HG03039 (cell line): ENCODE results near the gene NCKAP5L.

Experiments
- ATAC-seq: cut with Tn5 transposase; IDR thresholded peaks from one replicate; pipeline ENCODE4 v1.9.1; 2021; ENCODE audit warnings: mild to moderate bottlenecking, moderate library complexity; ENCODE audit not compliant: unreplicated experiment

Gene NCKAP5L

GRCh38 chr12:49801141-49802063 is 26.8 kb downstream of the NCKAP5L start:
- no peak for ATAC-seq

- no peak for ATAC-seq
These were observed 27.6 kb downstream of the NCKAP5L start for GRCh38 chr12:49800421-49801140.

GRCh38 chr12:49798934-49799333 is 29.3 kb downstream of the NCKAP5L start:
- no peak for ATAC-seq

GRCh38 chr12:49798248-49798647 is 30.0 kb downstream of the NCKAP5L start:
- ATAC-seq, result no peak

GRCh38 chr12:49797449-49797776 is 30.8 kb downstream of the NCKAP5L start:
- no peak for ATAC-seq

- ATAC-seq, result no peak
These were observed 31.4 kb downstream of the NCKAP5L start for GRCh38 chr12:49796606-49797448.

- ATAC-seq, result no peak
These were observed 32.1 kb downstream of the NCKAP5L start for GRCh38 chr12:49796155-49796554.

- no peak for ATAC-seq
These were observed 32.5 kb downstream of the NCKAP5L start for GRCh38 chr12:49795654-49796105.

- ATAC-seq, result no peak
These were observed 33.2 kb downstream of the NCKAP5L start for GRCh38 chr12:49794811-49795653.

- no peak for ATAC-seq
These were observed 34.2 kb downstream of the NCKAP5L start for GRCh38 chr12:49794021-49794420.

- no peak for ATAC-seq
These were observed 34.6 kb downstream of the NCKAP5L start for GRCh38 chr12:49793620-49794019.

GRCh38 chr12:49792976-49793580 is 35.1 kb downstream of the NCKAP5L start:
- ATAC-seq, result no peak

GRCh38 chr12:49792181-49792970 is 35.8 kb downstream of the NCKAP5L start:
- no peak for ATAC-seq

- no peak for ATAC-seq
These were observed 36.5 kb downstream of the NCKAP5L start for GRCh38 chr12:49791700-49792099.

- no peak for ATAC-seq
These were observed 37.3 kb downstream of the NCKAP5L start for GRCh38 chr12:49790741-49791555.

- ATAC-seq, result no peak
These were observed 38.2 kb downstream of the NCKAP5L start for GRCh38 chr12:49789992-49790391.

- ATAC-seq, result no peak
These were observed 40.5 kb downstream of the NCKAP5L start for GRCh38 chr12:49787672-49788071.

GRCh38 chr12:49784756-49785409 is 43.3 kb downstream of the NCKAP5L start:
- no peak for ATAC-seq
